Naive thymus-derived CD4-positive, alpha-beta T cell (primary cell): Measurements from ENCODE around the gene COTL1. TPM values are rescaled to one million over a fixed set of nuclear protein-coding genes. Genes with fewer than 3 reads are reported as not detected.
A peak's percentile ranks its signal among the peaks of the same experiment; 100 is the strongest.

Experiments
- ATAC-seq: fragments of 150-1000 bp; cut with Tn5 transposase; 2 replicates; pipeline ENCODE4 v1.10.0; 2021; ENCODE audit warnings: mild to moderate bottlenecking, moderate library complexity
- CTCF ChIA-PET: fragments of 350-600 bp; sonication (Branson Sonifier 250); formaldehyde crosslinking; loops from one replicate; lab custom pipeline; 2021; ENCODE audit warnings: antibody characterized with exemption; lab: Charles Lee
- POLR2A ChIA-PET: fragments of 350-600 bp; sonication (Branson Sonifier 250); formaldehyde crosslinking; loops from one replicate; lab custom pipeline; 2021; ENCODE audit warnings: antibody characterized with exemption, inconsistent platforms; lab: Charles Lee
- DNase-seq, 9 donors: peaks; one replicate each; pipeline versions ENCODE4 v3.0.0 to v3.0.0-alpha.2; 2020 to 2022; ENCODE audit warnings: mixed read lengths in 1 of 9
- H3K27ac ChIP-seq: one replicate; pipeline ENCODE4 v1.7.0; 2013; ENCODE audit warnings: mild to moderate bottlenecking, low read depth, low read length, moderate library complexity
- H3K27me3 ChIP-seq, 2 donors: one replicate each; pipeline ENCODE4 v1.7.0; 2013; ENCODE audit warnings: low read length in 2 of 2, mild to moderate bottlenecking in 2 of 2, moderate library complexity in 2 of 2; ENCODE audit not compliant: control insufficient read depth in 2 of 2, insufficient read depth in 2 of 2
- H3K36me3 ChIP-seq, 3 experiments: 1 replicate in 2 of 3; 2 replicates in 1 of 3; pipeline ENCODE4 v1.7.0; 2013; ENCODE audit warnings: low read length in 3 of 3, mild to moderate bottlenecking in 3 of 3, moderate library complexity in 1 of 3; ENCODE audit not compliant: insufficient read depth in 3 of 3, control insufficient read depth in 2 of 3
- H3K4me1 ChIP-seq, 2 donors: one replicate each; pipeline ENCODE4 v1.7.0; 2013; ENCODE audit warnings: low read length in 2 of 2, mild to moderate bottlenecking in 2 of 2, moderate library complexity in 1 of 2; ENCODE audit not compliant: control insufficient read depth in 2 of 2, insufficient read depth in 2 of 2
- H3K4me3 ChIP-seq: 2 replicates; pipeline ENCODE4 v1.7.0; 2013; ENCODE audit warnings: mild to moderate bottlenecking, low read length
- H3K9me3 ChIP-seq, 3 experiments: 1 replicate in 2 of 3; 2 replicates in 1 of 3; pipeline ENCODE4 v1.7.0; 2013; ENCODE audit warnings: low read length in 3 of 3; ENCODE audit not compliant: control insufficient read depth in 2 of 3
- H3K27ac Mint-ChIP-seq, 9 donors: one replicate each; pipeline ENCODE4 v1.8.0; 2020 to 2022; ENCODE audit warnings: mixed read lengths in 9 of 9, mild to moderate bottlenecking in 8 of 9, moderate library complexity in 5 of 9, inconsistent platforms in 2 of 9
- H3K27me3 Mint-ChIP-seq, 5 donors: one replicate each; pipeline ENCODE4 v1.8.0; 2021 to 2022; ENCODE audit warnings: mixed read lengths in 5 of 5, mild to moderate bottlenecking in 1 of 5
- H3K36me3 Mint-ChIP-seq, 5 donors: one replicate each; pipeline ENCODE4 v1.8.0; 2020 to 2022; ENCODE audit warnings: mixed read lengths in 5 of 5, mild to moderate bottlenecking in 3 of 5, inconsistent platforms in 1 of 5
- H3K4me1 Mint-ChIP-seq, 7 donors: one replicate each; pipeline ENCODE4 v1.8.0; 2020 to 2022; ENCODE audit warnings: mixed read lengths in 7 of 7, mild to moderate bottlenecking in 3 of 7, inconsistent platforms in 1 of 7
- H3K4me3 Mint-ChIP-seq, 10 donors: one replicate each; pipeline ENCODE4 v1.8.0; 2020 to 2022; ENCODE audit warnings: mild to moderate bottlenecking in 10 of 10, mixed read lengths in 10 of 10, moderate library complexity in 6 of 10, inconsistent platforms in 2 of 10
- H3K9me3 Mint-ChIP-seq, 11 donors: one replicate each; pipeline ENCODE4 v1.8.0; 2020 to 2022; ENCODE audit warnings: mixed read lengths in 11 of 11, mild to moderate bottlenecking in 4 of 11, inconsistent platforms in 1 of 11, moderate library complexity in 1 of 11
- intact Hi-C, 2 donors: fragments of 100-400 bp; cut with micrococcal nuclease; formaldehyde crosslinking; loops; one replicate each; pipeline ENCODE4 v1.15.1; 2023
- polyA plus RNA-seq, 2 donors: library from polyadenylated mRNA; unstranded; fragments of 300-500 nt; fragmentation: Illumina TruSeq; gene quantifications; one replicate each; pipeline ENCODE4 v1.2.3, GENCODE V29; 2021
- total RNA-seq, 6 experiments: library from RNA in 5 of 6; stranded (reverse) in 5 of 6; gene quantifications; 1 replicate in 5 of 6; 2 replicates in 1 of 6; pipeline ENCODE4 v1.2.3 and lab custom pipeline; 2021 to 2026

COTL1 gene
- total RNA-seq (100 to 1,000 TPM in 3 of 5 experiments, 10 to 100 TPM in 2; 84.2 to 704 (median 172) TPM), polyA plus RNA-seq (100 to 1,000 TPM; 268 to 344 TPM), total RNA-seq (lab: John Stamatoyannopoulos, UW) (94.1 reads per million, percentile 83 among the genes with 10 or more reads in this experiment)

DNA sequence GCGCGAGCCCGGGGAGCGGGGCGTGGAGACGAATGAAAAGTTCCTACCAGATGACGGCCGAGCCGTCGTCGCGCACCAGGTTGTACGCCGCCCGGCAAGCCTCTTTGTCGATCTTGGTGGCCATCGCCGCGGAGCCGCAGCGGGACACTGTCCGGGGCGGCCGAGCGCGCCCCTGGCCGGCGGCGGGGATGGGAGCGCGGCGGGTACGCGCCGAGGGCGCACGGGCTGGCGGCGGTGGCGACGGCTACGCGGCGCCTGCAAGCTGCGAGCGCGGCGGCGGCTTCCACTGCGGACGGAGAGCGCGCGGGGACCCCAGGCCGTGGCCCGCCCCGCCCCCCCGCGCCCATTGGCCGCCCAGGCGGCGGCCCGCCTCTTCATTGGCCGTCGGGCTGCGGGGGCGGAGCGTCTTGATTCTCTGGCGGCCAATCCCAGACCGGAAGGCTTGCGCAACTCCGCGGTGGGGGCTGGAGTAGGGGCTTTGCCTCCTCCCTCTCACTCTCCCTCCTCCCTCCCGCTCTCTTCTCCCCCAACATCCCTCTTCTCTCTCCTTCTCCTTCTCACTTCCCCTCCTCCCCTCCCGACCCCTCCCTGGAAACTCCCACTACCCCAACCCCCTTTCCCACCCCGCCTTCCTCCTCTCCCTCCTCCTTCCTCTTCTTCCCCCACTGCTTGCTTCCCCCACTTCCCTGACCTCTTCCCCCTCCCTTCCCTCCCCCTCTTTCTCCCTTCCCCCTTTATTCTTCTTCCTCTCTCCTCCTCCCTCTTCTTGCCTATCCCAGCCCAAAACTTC lies at the start of gene COTL1:
COTL1 (minus strand) TSS at position 288 of the 790 bp plus-strand sequence; CDS start at position 124, 164 bp downstream.
- ChIA-PET POLR2A (interaction anchor here (0.6 to 7.8 kb wide), 11 partner anchors 10 to 121 kb away, joined by 3 to 96 read pairs (median 6); partner anchors contain the start of gene MEAK7), CTCF (interaction anchor here (1.0 to 3.9 kb wide), 2 partner anchors 103 to 107 kb away, joined by 4 to 25 read pairs; no protein-coding TSS in a partner anchor)
- H3K36me3 ChIP-seq, result peaks cover 0 to 12% (median 0%) of the 10 kb centered on the region in 3 experiments
- Mint-ChIP-seq H3K9me3 (no peaks in the 10 kb centered on the region), H3K27ac (peak within 1 kb of the TSS; percentile 82 to 95 (median 91)), H3K36me3 (peaks cover 0 to 37% (median 13%) of the 10 kb centered on the region in 5 donors), H3K4me3 (peak within 1 kb of the TSS; percentile 95 to 99 (median 97)), H3K27me3 (peaks cover 0 to 14% (median 0%) of the 10 kb centered on the region in 5 donors), H3K4me1 (peaks cover 33 to 64% (median 53%) of the 10 kb centered on the region in 7 donors)
- intact Hi-C loops, result loop anchor here (1.0 to 5.0 kb wide), 7 partner anchors 17 to 426 kb away; partner anchors contain the start of gene ADAD2 (in 1 of the 2)
- H3K4me3 ChIP-seq, result peak within 1 kb of the TSS; percentile 70
- H3K4me1 ChIP-seq, result peaks cover 32 to 39% of the 10 kb centered on the region in 2 donors
- DNase-seq (peak; percentile 86 to 96 (median 90)), ATAC-seq (peak; percentile 94)
- no peaks in the 10 kb centered on the region for H3K27me3 ChIP-seq
- peak within 1 kb of the TSS; percentile 68 for H3K27ac ChIP-seq
- no peaks in the 10 kb centered on the region for H3K9me3 ChIP-seq

DNA sequence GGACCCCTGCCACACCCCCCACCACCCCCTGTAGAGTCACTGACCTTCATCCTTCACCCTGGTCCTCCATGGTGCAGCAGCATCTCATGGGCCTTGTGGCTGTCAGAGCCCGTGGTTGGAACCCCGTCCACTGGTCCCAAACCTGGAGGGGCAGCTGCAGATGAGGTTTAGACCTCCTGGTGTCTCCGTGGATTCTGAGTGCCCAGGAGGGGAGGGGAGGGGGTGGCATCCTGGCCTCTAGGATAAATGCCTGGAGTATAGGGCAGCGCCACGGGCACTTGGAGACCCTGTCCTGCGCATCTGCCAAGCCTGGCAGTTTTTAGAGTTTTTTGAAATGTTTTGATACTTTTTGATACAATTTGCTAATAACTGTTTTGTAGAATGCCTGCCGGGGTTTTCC lies 48.0 kb upstream of the COTL1 start:
- ChIA-PET CTCF (interaction anchor here (1.3 kb wide), 1 partner anchor 61 kb away, joined by 4 read pairs; no protein-coding TSS in a partner anchor), POLR2A (no interaction called here)
- Histone ChIP-seq H3K9me3 (no peaks in the 10 kb centered on the region), H3K36me3 (peaks cover 15 to 59% (median 17%) of the 10 kb centered on the region in 3 experiments), H3K27ac (no peak overlapping the region), H3K27me3 (no peaks in the 10 kb centered on the region), H3K4me1 (no peaks in the 10 kb centered on the region), H3K4me3 (no peak overlapping the region)
- Mint-ChIP-seq H3K27ac (no peak overlapping the region), H3K36me3 (peaks cover 9 to 45% (median 10%) of the 10 kb centered on the region in 5 donors), H3K9me3 (no peaks in the 10 kb centered on the region), H3K27me3 (no peaks in the 10 kb centered on the region), H3K4me3 (no peak overlapping the region), H3K4me1 (peaks cover 0 to 18% (median 9%) of the 10 kb centered on the region in 7 donors)
- no peak for DNase-seq
- intact Hi-C loops, result no loop called here
- no peak for ATAC-seq

- H3K9me3 ChIP-seq, result no peaks in the 10 kb centered on the region
- peaks cover 9 to 46% (median 10%) of the 10 kb centered on the region in 5 donors for H3K36me3 Mint-ChIP-seq
- H3K27ac ChIP-seq, result no peak overlapping the region
- peak overlapping the region in 1 of 9 donors; percentile 22 for H3K27ac Mint-ChIP-seq
- H3K27me3 Mint-ChIP-seq, result no peaks in the 10 kb centered on the region
- no peak overlapping the region for H3K4me3 Mint-ChIP-seq
- ChIA-PET CTCF (interaction anchor here (0.6 to 1.3 kb wide), 3 partner anchors 18 to 131 kb away, joined by 3 to 4 read pairs (median 3); no protein-coding TSS in a partner anchor), POLR2A (interaction anchor here (2.9 kb wide), 1 partner anchor 11 kb away, joined by 10 read pairs; no protein-coding TSS in a partner anchor)
- no peak for DNase-seq
- H3K4me1 ChIP-seq, result no peaks in the 10 kb centered on the region
- H3K4me3 ChIP-seq, result no peak overlapping the region
- H3K9me3 Mint-ChIP-seq, result no peaks in the 10 kb centered on the region
- H3K27me3 ChIP-seq, result no peaks in the 10 kb centered on the region
- H3K36me3 ChIP-seq, result peaks cover 15 to 64% (median 21%) of the 10 kb centered on the region in 3 experiments
- peaks cover 5 to 22% (median 11%) of the 10 kb centered on the region in 7 donors for H3K4me1 Mint-ChIP-seq
- intact Hi-C loops, result no loop called here
- no peak for ATAC-seq
Observed at GRCh38 chr16:84665359-84665758, 47.5 kb upstream of the COTL1 start.

- ChIA-PET CTCF (interaction anchor here (0.9 to 3.2 kb wide), 3 partner anchors 9 to 63 kb away, joined by 3 to 14 read pairs (median 5); no protein-coding TSS in a partner anchor), POLR2A (interaction anchor here (0.9 to 2.9 kb wide), 4 partner anchors 9 to 41 kb away, joined by 3 to 10 read pairs (median 3); no protein-coding TSS in a partner anchor)
- no peaks in the 10 kb centered on the region for H3K9me3 Mint-ChIP-seq
- Histone ChIP-seq H3K4me1 (no peaks in the 10 kb centered on the region), H3K27ac (no peak overlapping the region), H3K4me3 (no peak overlapping the region), H3K36me3 (peaks cover 15 to 81% (median 35%) of the 10 kb centered on the region in 3 experiments), H3K27me3 (no peaks in the 10 kb centered on the region), H3K9me3 (no peaks in the 10 kb centered on the region)
- no peak overlapping the region for H3K4me3 Mint-ChIP-seq
- ATAC-seq (no peak), DNase-seq (no peak)
- peak overlapping the region in 3 of 9 donors; percentile 5 to 67 (median 41) for H3K27ac Mint-ChIP-seq
- H3K36me3 Mint-ChIP-seq, result peaks cover 9 to 55% (median 17%) of the 10 kb centered on the region in 5 donors
- intact Hi-C loops, result no loop called here
- H3K4me1 Mint-ChIP-seq, result peaks cover 18 to 40% (median 22%) of the 10 kb centered on the region in 7 donors
- no peaks in the 10 kb centered on the region for H3K27me3 Mint-ChIP-seq
Observed at GRCh38 chr16:84663433-84664101, 45.7 kb upstream of the COTL1 start.

- POLR2A ChIA-PET, result interaction anchor here (1.0 to 2.9 kb wide), 3 partner anchors 8 to 30 kb away, joined by 3 to 10 read pairs (median 3); no protein-coding TSS in a partner anchor
- intact Hi-C loops, result no loop called here
- Mint-ChIP-seq H3K9me3 (no peaks in the 10 kb centered on the region), H3K27me3 (no peaks in the 10 kb centered on the region), H3K36me3 (peaks cover 10 to 58% (median 17%) of the 10 kb centered on the region in 5 donors), H3K27ac (no peak overlapping the region), H3K4me1 (peaks cover 15 to 51% (median 30%) of the 10 kb centered on the region in 7 donors), H3K4me3 (no peak overlapping the region)
- H3K4me3 ChIP-seq, result no peak overlapping the region
- no peak overlapping the region for H3K27ac ChIP-seq
- H3K27me3 ChIP-seq, result no peaks in the 10 kb centered on the region
- DNase-seq (no peak), ATAC-seq (no peak)
- H3K4me1 ChIP-seq, result no peaks in the 10 kb centered on the region
- H3K9me3 ChIP-seq, result no peaks in the 10 kb centered on the region
- peaks cover 15 to 89% (median 42%) of the 10 kb centered on the region in 3 experiments for H3K36me3 ChIP-seq
- CTCF ChIA-PET, result interaction anchor here (0.9 to 3.2 kb wide), 3 partner anchors 10 to 156 kb away, joined by 3 to 14 read pairs (median 5); no protein-coding TSS in a partner anchor
Observed at GRCh38 chr16:84662471-84662870, 44.6 kb upstream of the COTL1 start.
